Testis (tissue), 2 donors: ENCODE measurements around the gene PRKAG2.

Source experiments
- CTCF ChIP-seq, 3 experiments: fragments of 450-650 bp in 2 of 3; fragments of 200-600 bp in 1 of 3; sonication (generic) in 1 of 3; IDR thresholded peaks; one replicate each; pipeline ENCODE4 v1.5.1; 2016 to 2019; ENCODE audit warnings: antibody characterized with exemption in 3 of 3, mild to moderate bottlenecking in 2 of 3, moderate library complexity in 1 of 3
- POLR2A ChIP-seq: fragments of 450-650 bp; IDR thresholded peaks from one replicate; pipeline ENCODE4 v1.6.1; 2017; ENCODE audit warnings: antibody characterized with exemption, mild to moderate bottlenecking, moderate library complexity

- TF ChIP-seq CTCF (IDR thresholded peaks at IDR 0.05), result no peak
- no peak for TF ChIP-seq POLR2A
Observed at GRCh38 chr7:151687523-151688235, 189.2 kb downstream of the PRKAG2 start.
